ENCODE measurements around the gene BEGAIN.

- no peak for TF ChIP-seq CTCF (IDR thresholded peaks at IDR 0.05)
- TF ChIP-seq EP300 (IDR thresholded peaks at IDR 0.05): no peak
Measured at GRCh38 chr14:100599981-100600380, 12.8 kb upstream of the BEGAIN start.
